Measurements from ENCODE around the gene DNAJA4. TPM values are rescaled to one million over a fixed set of nuclear protein-coding genes. Genes with fewer than 3 reads are reported as not detected.
A peak's percentile ranks its signal among the peaks of the same experiment; 100 is the strongest.

DNAJA4 gene
- total RNA-seq, 1 donor: 2.2 TPM

DNA sequence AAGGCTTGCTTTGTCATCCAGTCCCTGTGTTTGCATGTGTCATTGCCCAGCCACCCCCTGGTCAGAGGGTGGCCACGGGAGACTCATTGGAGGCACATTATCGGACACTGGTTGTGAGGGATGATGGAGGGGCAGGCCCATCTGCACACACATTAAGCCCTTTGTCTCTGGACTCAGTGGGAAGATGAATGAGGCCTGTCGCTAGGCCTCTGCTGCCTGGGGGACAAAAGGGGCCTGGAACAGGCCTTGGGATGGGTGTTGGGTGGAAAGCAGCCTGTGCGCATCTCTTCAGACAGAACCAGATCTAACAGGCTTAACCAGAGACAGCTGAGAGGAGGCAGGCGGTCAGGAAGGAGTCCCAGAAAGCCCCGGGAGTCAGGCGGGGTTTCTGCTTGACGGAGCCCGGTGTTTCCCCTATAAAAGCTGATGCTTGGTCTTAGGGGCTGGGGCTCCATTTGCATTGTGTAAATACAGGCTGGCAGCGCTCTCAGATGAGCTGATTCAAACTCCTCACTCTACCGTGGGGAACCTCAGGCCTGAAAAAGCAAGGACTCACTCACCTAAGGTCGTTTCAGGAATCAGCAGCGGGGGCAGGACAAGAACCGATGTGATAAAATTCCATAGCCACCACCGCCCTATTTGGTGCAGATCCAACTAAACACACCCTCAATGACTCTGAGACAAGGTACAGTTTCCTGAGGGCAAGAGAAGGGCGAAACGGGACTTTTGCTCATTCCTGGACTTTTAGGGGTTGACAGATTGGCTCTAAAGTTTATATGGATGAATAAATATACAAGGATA, 52.1 kb downstream of the DNAJA4 start:
- peak; percentile 21 for DNase-seq (ENCODE audit: insufficient read length, low spot score, missing footprints)
- no peak overlapping the region for H3K4me2 ChIP-seq (ENCODE audit: insufficient read depth, low read length)
- TF ChIP-seq, protein P1, sequence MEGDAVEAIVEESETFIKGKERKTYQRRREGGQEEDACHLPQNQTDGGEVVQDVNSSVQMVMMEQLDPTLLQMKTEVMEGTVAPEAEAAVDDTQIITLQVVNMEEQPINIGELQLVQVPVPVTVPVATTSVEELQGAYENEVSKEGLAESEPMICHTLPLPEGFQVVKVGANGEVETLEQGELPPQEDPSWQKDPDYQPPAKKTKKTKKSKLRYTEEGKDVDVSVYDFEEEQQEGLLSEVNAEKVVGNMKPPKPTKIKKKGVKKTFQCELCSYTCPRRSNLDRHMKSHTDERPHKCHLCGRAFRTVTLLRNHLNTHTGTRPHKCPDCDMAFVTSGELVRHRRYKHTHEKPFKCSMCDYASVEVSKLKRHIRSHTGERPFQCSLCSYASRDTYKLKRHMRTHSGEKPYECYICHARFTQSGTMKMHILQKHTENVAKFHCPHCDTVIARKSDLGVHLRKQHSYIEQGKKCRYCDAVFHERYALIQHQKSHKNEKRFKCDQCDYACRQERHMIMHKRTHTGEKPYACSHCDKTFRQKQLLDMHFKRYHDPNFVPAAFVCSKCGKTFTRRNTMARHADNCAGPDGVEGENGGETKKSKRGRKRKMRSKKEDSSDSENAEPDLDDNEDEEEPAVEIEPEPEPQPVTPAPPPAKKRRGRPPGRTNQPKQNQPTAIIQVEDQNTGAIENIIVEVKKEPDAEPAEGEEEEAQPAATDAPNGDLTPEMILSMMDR (IDR thresholded peaks at IDR 0.05; ENCODE audit: extremely low read depth, low read depth, low read length): no peak
- no peak overlapping the region for H3K4me3 ChIP-seq (ENCODE audit: insufficient read depth, low read length)
- no peak overlapping the region for H3K27ac ChIP-seq (ENCODE audit: low read depth, low read length)
- H3K4me1 ChIP-seq (ENCODE audit: insufficient read depth, low read length): no peaks in the 10 kb centered on the region
- H3K79me2 ChIP-seq (ENCODE audit: insufficient read depth, low read length): no peaks in the 10 kb centered on the region
- H2AFZ ChIP-seq (ENCODE audit: low read length): no peak overlapping the region
- H3K27me3 ChIP-seq (ENCODE audit: insufficient read depth, low read length): peaks cover 19% of the 10 kb centered on the region
- no peaks in the 10 kb centered on the region for H3K36me3 ChIP-seq (ENCODE audit: insufficient read depth, low read length)
- H3K9me3 ChIP-seq (ENCODE audit: low read depth, low read length): no peaks in the 10 kb centered on the region
- H4K20me1 ChIP-seq (ENCODE audit: insufficient read depth, low read length): no peaks in the 10 kb centered on the region

DNA sequence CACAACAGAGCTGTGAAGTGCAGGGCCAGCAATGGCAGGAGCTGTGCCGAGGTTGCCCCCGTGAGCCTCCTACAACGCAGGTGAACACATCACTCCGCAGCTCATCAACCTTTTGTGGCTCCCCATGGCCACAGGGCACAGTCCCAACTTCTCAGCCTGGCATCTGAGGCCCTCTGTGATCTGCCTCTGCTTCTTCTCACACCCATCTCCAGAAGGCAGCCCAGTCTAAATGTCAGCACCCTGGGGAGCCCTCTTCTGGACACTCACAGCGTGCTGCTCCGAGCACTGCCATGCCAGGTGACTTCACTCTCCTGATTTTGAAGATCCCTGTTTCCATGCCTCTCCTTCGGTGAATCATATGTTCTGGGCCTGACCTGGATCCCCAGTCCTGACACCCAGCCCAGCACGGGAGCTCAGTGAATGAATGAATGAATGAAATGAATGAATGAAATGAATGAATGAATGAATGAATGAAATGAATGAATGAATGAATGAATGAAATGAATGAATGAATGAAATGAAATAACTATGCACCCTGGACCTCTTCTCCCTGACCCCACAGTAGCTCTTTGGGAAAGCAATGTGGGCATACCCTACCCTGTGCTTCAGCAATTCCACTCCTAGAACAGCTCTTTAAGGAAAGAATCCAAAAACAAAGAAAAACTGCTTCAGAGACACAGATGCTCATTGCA, 52.9 kb downstream of the DNAJA4 start:
- H3K4me1 ChIP-seq (ENCODE audit: insufficient read depth, low read length): no peaks in the 10 kb centered on the region
- H3K9me3 ChIP-seq (ENCODE audit: low read depth, low read length): no peaks in the 10 kb centered on the region
- no peak overlapping the region for H2AFZ ChIP-seq (ENCODE audit: low read length)
- H3K27me3 ChIP-seq (ENCODE audit: insufficient read depth, low read length): peaks cover 14% of the 10 kb centered on the region
- H3K4me2 ChIP-seq (ENCODE audit: insufficient read depth, low read length): no peak overlapping the region
- TF ChIP-seq, protein P1 (IDR thresholded peaks at IDR 0.05; ENCODE audit: extremely low read depth, low read depth, low read length): peak; percentile 8
- H4K20me1 ChIP-seq (ENCODE audit: insufficient read depth, low read length): no peaks in the 10 kb centered on the region
- H3K27ac ChIP-seq (ENCODE audit: low read depth, low read length): no peak overlapping the region
- DNase-seq (ENCODE audit: insufficient read length, low spot score, missing footprints): peak; percentile 80
- H3K36me3 ChIP-seq (ENCODE audit: insufficient read depth, low read length): no peaks in the 10 kb centered on the region
- H3K79me2 ChIP-seq (ENCODE audit: insufficient read depth, low read length): no peaks in the 10 kb centered on the region
- no peak overlapping the region for H3K4me3 ChIP-seq (ENCODE audit: insufficient read depth, low read length)

DNA sequence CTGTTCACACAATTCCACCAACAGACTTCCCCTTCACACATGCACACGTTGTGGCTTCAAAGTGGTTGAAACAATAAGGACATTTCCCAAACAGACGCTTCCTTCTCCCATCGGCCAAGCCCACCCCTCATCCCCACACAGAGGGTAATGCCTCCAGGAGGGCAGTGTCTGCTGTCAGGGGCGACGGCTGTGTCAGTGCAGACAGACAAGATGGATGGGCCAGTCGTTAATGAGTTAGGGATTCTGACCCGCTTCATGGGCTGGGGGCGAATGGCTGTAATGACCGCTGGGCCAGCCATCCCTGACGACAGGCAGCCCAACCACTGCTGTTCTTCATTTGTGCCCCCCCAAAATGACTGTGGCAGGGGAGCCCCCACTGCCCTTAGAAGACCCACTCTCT, 55.2 kb downstream of the DNAJA4 start:
- no peak for DNase-seq (ENCODE audit: insufficient read length, low spot score, missing footprints)
- Histone ChIP-seq H3K27ac (ENCODE audit: low read depth, low read length) (no peak overlapping the region), H3K27me3 (ENCODE audit: insufficient read depth, low read length) (no peaks in the 10 kb centered on the region), H3K79me2 (ENCODE audit: insufficient read depth, low read length) (no peaks in the 10 kb centered on the region), H3K36me3 (ENCODE audit: insufficient read depth, low read length) (no peaks in the 10 kb centered on the region), H4K20me1 (ENCODE audit: insufficient read depth, low read length) (no peaks in the 10 kb centered on the region), H3K4me2 (ENCODE audit: insufficient read depth, low read length) (no peak overlapping the region), H3K4me1 (ENCODE audit: insufficient read depth, low read length) (no peaks in the 10 kb centered on the region), H3K9me3 (ENCODE audit: low read depth, low read length) (no peaks in the 10 kb centered on the region), H3K4me3 (ENCODE audit: insufficient read depth, low read length) (no peak overlapping the region), H2AFZ (ENCODE audit: low read length) (no peak overlapping the region)
- TF ChIP-seq, protein P1 (IDR thresholded peaks at IDR 0.05; ENCODE audit: extremely low read depth, low read depth, low read length): no peak

DNA sequence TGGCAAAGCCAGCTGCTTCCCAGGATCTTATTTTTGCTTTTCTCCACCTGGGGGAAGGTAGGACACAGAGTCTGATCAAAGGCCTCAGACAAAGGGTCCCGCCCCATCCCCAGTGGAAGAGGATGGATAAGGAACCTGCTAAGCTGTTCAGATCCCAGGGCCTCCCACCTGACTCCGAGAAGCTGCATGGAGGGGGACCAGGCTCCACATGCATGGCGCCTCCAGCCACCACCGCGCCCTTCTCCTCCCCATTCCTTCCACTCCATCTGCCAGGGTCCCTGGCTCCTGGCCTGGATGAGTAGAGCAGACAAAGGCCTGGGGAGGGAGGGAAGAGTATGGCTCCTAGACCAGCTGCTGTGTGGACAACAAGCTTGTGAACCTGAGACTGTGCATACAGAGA, 55.8 kb downstream of the DNAJA4 start:
- no peaks in the 10 kb centered on the region for H3K79me2 ChIP-seq (ENCODE audit: insufficient read depth, low read length)
- H3K27me3 ChIP-seq (ENCODE audit: insufficient read depth, low read length): no peaks in the 10 kb centered on the region
- H3K36me3 ChIP-seq (ENCODE audit: insufficient read depth, low read length): no peaks in the 10 kb centered on the region
- H2AFZ ChIP-seq (ENCODE audit: low read length): no peak overlapping the region
- H3K4me2 ChIP-seq (ENCODE audit: insufficient read depth, low read length): no peak overlapping the region
- H3K4me1 ChIP-seq (ENCODE audit: insufficient read depth, low read length): no peaks in the 10 kb centered on the region
- no peak overlapping the region for H3K4me3 ChIP-seq (ENCODE audit: insufficient read depth, low read length)
- TF ChIP-seq, protein P1 (IDR thresholded peaks at IDR 0.05; ENCODE audit: extremely low read depth, low read depth, low read length): no peak
- H3K27ac ChIP-seq (ENCODE audit: low read depth, low read length): no peak overlapping the region
- peak; percentile 53 for DNase-seq (ENCODE audit: insufficient read length, low spot score, missing footprints)
- H3K9me3 ChIP-seq (ENCODE audit: low read depth, low read length): no peaks in the 10 kb centered on the region
- no peaks in the 10 kb centered on the region for H4K20me1 ChIP-seq (ENCODE audit: insufficient read depth, low read length)

Data from osteoblast (primary cell).